ENCODE data around the gene C1orf21. TPM values are rescaled to one million over a fixed set of nuclear protein-coding genes. Genes with fewer than 3 reads are reported as not detected.

Gene C1orf21
- total RNA-seq, 1 experiment from 2014 or later: 7.5 TPM

DNA sequence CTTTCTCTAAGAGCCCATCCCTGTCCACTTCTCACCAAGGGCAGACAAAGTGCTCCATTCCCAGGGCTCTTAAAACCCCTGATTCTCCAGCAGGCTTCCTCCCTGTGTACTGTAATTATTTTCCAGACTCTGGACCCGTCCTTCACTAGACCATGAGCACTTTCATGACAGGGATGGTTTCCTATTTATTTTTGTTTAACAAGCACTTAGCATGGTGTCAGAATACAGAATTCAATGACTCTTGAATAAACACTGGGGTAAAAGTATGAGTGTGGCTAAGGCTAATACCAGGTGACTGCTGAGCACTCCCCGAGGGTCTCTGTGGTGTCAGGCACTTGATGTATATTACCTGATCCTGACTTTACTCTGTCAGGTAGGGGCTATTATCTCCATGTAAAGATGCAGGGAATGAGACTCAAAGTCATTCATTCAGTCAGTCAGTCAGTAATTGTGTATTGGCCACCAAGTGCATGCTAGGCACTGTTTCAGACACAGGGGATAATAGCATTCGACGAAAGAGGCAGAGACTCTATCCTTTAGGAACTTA lies 47.2 kb downstream of the C1orf21 start:
- H3K27ac ChIP-seq: no peak overlapping the region
- H3K4me1 ChIP-seq: no peaks in the 10 kb centered on the region
- no peaks in the 10 kb centered on the region for H3K9me3 ChIP-seq (replicated peaks)
- H3K4me3 ChIP-seq: no peak overlapping the region
- no peaks in the 10 kb centered on the region for H3K36me3 ChIP-seq
- H3K27me3 ChIP-seq: no peaks in the 10 kb centered on the region
- no peak for DNase-seq

DNA sequence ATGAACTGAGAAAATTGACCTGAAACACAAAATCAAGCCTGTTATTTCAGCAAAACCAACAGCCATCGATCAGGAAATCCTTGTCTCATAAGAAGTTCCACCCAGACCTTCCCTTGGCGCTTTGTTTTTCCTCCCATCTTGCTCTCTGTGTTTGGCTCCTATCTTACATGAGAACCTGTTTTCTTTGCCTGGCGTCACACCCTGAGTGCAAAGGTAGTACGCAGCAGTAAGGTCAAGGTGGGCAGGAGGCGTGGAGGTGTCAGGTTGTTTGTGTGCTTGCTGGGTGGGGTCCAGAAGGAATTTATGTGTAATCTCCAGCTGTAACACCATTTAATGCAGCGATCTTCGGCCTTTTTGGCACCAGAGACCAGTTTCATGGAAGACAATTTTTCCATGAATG lies 50.5 kb downstream of the C1orf21 start:
- H3K27ac ChIP-seq: no peak overlapping the region
- no peaks in the 10 kb centered on the region for H3K9me3 ChIP-seq (replicated peaks)
- H3K36me3 ChIP-seq: no peaks in the 10 kb centered on the region
- DNase-seq: no peak
- no peak overlapping the region for H3K4me3 ChIP-seq
- no peaks in the 10 kb centered on the region for H3K27me3 ChIP-seq
- H3K4me1 ChIP-seq: no peaks in the 10 kb centered on the region

DNA sequence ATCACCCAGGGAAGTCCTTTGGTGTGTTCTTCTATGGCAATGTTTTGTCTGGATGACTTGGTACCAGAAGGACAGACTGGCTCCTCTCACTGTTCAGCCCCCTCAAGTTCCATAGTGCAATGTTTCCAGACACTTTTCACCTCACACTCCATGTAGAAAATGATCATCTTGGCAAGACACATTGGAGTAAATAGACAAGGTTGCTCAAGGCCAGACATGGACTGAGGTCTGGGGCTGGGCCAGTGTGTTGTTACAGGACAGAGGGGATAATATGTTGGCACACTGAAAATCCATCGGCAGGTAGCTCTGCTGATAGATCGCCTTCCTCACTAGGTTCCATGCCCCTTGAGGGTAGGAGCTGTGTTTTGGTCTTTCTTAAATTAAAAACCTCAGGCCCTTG lies 51.5 kb downstream of the C1orf21 start:
- Histone ChIP-seq H3K4me1 (no peaks in the 10 kb centered on the region), H3K4me3 (no peak overlapping the region), H3K36me3 (no peaks in the 10 kb centered on the region), H3K27me3 (no peaks in the 10 kb centered on the region), H3K9me3 (replicated peaks) (no peaks in the 10 kb centered on the region), H3K27ac (no peak overlapping the region)
- DNase-seq: no peak

DNA sequence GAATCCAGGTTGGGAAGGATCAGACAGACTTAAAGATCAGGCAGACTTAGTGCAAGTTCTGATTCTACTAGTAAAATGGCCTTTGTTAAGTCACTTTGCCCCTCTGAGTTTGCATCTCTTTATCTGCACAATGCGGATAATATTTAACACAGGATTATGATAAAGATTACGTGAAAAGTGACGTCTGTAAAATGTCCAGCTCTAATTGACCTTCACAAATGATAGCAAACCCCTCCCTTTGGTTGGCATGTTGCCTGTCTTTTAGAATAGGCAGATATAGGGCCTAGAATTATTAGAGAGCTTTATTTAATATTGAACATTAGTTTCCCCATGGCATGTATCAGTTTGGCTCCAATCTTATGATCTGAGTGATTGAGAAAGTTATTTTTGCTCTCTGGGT lies 55.4 kb downstream of the C1orf21 start:
- no peaks in the 10 kb centered on the region for H3K27me3 ChIP-seq
- no peak for DNase-seq
- H3K4me1 ChIP-seq: no peaks in the 10 kb centered on the region
- H3K9me3 ChIP-seq (replicated peaks): no peaks in the 10 kb centered on the region
- no peak overlapping the region for H3K4me3 ChIP-seq
- no peaks in the 10 kb centered on the region for H3K36me3 ChIP-seq
- H3K27ac ChIP-seq: no peak overlapping the region

DNA sequence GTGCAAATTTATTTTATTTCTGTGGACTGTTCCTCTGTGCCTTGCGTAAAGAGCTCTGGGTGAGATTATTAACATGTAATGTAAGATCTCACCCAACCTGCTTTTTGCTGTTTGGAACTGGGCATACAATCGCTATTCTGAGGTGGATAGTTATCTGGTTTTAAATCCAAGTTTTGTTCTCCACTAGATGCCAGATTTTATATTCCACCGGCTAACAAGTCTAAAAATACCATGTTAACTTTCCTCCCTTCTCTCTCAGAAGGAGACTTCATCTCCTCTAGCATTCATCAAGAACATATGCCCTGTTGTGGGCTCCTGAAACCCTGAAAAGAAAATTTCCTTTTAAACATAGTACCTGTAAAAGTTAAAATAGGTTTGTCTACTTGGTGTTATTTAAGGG lies 56.4 kb downstream of the C1orf21 start:
- no peaks in the 10 kb centered on the region for H3K36me3 ChIP-seq
- no peaks in the 10 kb centered on the region for H3K4me1 ChIP-seq
- no peak for DNase-seq
- H3K27ac ChIP-seq: no peak overlapping the region
- H3K9me3 ChIP-seq (replicated peaks): no peaks in the 10 kb centered on the region
- no peaks in the 10 kb centered on the region for H3K27me3 ChIP-seq
- no peak overlapping the region for H3K4me3 ChIP-seq

DNA sequence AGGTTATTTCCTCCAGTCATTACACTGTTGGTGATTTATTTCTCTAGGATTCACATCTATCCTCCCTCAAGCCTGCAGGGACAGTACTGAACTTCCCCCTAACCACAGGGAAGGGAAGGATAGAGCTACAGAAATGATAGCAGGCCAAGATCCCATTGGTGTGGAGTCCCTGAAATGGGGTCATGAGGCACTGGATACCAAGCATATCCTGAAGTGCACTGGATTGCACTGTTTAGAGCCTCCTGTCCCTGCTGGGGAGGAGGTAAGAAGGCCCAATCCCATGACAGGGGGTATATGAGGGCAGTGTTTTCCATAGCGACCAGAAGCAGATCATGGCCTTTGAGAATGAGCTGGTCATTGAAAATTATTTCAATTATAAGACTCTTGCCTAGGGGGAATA lies 56.8 kb downstream of the C1orf21 start:
- no peaks in the 10 kb centered on the region for H3K9me3 ChIP-seq (replicated peaks)
- H3K27ac ChIP-seq: no peak overlapping the region
- no peak for DNase-seq
- no peaks in the 10 kb centered on the region for H3K36me3 ChIP-seq
- no peak overlapping the region for H3K4me3 ChIP-seq
- H3K4me1 ChIP-seq: no peaks in the 10 kb centered on the region
- H3K27me3 ChIP-seq: no peaks in the 10 kb centered on the region

DNA sequence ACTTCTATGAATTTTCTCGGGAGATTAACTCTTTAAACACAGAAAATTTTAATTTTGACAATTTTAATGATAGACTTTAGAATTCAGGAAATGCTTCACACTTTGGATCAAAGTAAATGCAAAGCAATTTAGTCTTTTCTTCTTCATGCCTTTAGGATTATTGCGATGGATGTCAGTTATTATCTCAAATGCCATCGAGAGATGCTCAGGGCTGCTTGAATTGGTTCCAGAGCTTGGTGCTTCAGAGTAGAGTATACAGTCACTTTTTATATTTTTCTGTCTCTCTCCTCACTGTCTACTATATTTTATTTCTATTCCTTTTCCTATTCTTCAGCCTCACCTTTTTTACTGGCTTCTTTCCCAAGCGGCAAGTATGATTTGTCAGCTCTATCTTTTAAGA lies 59.2 kb downstream of the C1orf21 start:
- no peak for DNase-seq
- Histone ChIP-seq H3K27me3 (no peaks in the 10 kb centered on the region), H3K36me3 (no peaks in the 10 kb centered on the region), H3K27ac (no peak overlapping the region), H3K9me3 (replicated peaks) (no peaks in the 10 kb centered on the region), H3K4me1 (no peaks in the 10 kb centered on the region), H3K4me3 (no peak overlapping the region)

DNA sequence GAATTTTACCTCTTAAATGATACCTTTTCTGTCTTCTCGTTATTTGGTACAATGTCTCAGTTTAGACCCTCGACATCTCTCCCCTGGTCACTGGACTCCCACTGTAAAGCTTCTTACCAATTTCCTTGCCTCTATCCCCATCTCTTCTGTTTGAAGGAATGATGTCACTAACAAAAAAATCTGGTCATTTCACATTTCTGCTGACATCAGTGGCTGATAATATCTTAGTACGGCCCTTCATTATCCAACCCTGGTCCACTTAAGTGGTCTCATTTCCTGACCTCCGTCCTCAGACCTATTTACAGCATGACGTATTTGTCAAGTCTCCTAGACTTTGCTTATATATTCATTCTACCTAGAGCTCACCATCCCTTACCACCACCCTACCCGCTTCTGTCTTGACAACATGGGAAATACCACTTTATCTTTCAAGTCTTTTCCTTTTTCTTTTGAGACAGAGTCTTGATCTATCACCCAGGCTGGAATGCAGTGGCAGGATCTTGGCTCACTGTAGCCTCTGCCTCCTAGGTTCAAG lies 60.9 kb downstream of the C1orf21 start:
- DNase-seq: no peak
- H3K27me3 ChIP-seq: no peaks in the 10 kb centered on the region
- no peak overlapping the region for H3K4me3 ChIP-seq
- H3K4me1 ChIP-seq: no peaks in the 10 kb centered on the region
- no peak overlapping the region for H3K27ac ChIP-seq
- H3K36me3 ChIP-seq: no peaks in the 10 kb centered on the region
- H3K9me3 ChIP-seq (replicated peaks): no peaks in the 10 kb centered on the region

DNA sequence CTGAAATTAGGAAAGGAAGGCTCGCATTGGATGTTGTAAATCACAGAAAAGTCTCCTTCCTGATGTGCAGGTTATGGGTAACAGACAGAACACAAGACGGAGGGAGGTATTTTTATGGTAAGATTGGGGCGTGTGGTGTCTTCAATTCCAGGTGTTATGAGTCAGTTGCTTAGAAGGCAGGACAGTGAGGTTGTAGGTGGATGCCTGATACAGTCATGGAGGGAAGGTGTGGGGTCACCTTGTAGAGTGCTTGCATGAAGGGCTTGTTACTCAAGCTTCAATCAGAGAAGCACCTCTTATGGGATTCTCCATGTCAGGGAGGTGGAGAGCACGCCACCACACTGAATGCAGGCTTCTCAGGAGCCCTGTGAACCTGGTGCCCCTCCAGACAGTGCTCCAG lies 63.1 kb downstream of the C1orf21 start:
- DNase-seq: no peak
- Histone ChIP-seq H3K36me3 (no peaks in the 10 kb centered on the region), H3K27me3 (no peaks in the 10 kb centered on the region), H3K27ac (no peak overlapping the region), H3K4me3 (no peak overlapping the region), H3K4me1 (no peaks in the 10 kb centered on the region), H3K9me3 (replicated peaks) (no peaks in the 10 kb centered on the region)

DNA sequence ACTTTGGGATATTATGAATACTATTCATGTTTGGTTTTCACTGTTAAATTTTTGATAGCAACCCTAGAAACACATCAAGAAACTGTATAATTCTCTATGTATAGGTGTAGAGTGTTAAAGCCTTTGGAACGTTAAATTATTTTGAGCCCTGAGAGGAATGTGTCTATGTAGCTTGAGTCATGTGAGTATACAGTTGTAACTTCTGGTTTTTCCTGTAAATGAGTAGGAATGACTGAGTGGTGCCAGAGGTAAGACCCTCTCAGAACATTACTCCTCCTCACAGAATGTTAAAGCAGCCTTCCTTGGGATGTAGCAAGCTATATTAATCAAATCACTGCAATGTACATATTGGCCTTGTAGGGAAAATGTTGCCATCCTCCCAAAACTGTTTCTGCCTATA lies 69.0 kb downstream of the C1orf21 start:
- Histone ChIP-seq H3K4me3 (no peak overlapping the region), H3K36me3 (no peaks in the 10 kb centered on the region), H3K27ac (no peak overlapping the region), H3K27me3 (no peaks in the 10 kb centered on the region), H3K4me1 (no peaks in the 10 kb centered on the region), H3K9me3 (replicated peaks) (no peaks in the 10 kb centered on the region)
- no peak for DNase-seq

DNA sequence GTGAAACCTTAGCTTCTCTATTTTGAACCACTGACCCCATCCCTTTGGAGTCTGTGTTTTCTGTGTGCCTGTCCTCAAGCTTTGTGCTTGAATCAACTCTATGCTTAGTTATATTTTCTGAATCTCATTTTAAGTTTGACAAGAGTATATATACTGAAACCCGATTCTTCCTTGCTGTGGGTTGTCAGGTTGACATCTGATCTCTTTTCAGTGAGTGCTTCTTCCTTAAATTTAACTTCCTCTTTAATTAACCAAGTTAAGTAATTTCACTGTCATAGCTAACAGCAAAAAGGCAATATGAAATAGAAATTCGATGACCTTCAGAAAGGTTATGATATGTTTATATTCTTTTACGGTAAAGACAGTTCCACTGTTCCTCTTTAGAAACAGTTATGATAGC lies 69.4 kb downstream of the C1orf21 start:
- Histone ChIP-seq H3K9me3 (replicated peaks) (no peaks in the 10 kb centered on the region), H3K36me3 (no peaks in the 10 kb centered on the region), H3K27me3 (no peaks in the 10 kb centered on the region), H3K4me1 (no peaks in the 10 kb centered on the region), H3K27ac (no peak overlapping the region), H3K4me3 (no peak overlapping the region)
- DNase-seq: no peak

DNA sequence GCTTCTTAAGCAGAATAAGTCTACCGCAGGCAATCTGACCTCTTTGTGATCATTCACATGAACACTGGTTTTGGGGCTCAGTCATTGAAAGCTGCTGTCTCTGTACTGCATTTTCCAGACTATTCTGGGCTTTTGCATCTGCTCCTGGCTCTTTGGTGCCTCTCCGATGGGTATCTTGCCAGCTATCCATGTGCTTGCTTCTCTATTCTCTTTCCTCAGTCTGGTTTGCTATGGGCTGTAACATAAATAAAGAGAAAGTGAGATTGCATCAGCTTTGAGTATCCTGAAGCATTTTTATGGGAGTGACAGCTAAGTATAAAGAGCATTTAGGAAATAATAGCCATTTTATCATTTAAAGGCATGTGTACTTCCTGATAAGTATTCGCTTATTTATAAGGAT lies 70.7 kb downstream of the C1orf21 start:
- Histone ChIP-seq H3K27ac (no peak overlapping the region), H3K27me3 (no peaks in the 10 kb centered on the region), H3K36me3 (no peaks in the 10 kb centered on the region), H3K4me1 (no peaks in the 10 kb centered on the region), H3K4me3 (no peak overlapping the region), H3K9me3 (replicated peaks) (no peaks in the 10 kb centered on the region)
- no peak for DNase-seq

DNA sequence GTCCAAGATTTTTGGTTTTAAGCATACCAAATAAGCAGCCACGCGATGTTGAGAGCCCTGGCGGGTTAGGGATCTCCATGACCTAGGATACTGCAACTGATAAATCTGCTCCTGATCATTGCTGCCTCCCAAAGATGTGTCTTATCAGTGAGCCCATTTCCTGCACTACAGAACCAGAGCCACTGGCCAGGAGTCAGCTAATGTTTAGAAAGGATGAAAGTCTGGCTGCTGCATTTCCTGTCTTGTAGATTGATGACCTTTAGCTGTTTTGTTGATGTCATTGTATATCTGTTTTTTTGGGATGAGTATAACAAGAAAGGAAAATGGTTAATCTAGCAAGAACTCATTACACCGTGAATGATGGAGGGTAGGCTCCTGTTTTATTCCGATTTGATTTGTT lies 74.5 kb downstream of the C1orf21 start:
- no peak overlapping the region for H3K4me3 ChIP-seq
- H3K36me3 ChIP-seq: no peaks in the 10 kb centered on the region
- H3K9me3 ChIP-seq (replicated peaks): no peaks in the 10 kb centered on the region
- no peaks in the 10 kb centered on the region for H3K4me1 ChIP-seq
- no peak overlapping the region for H3K27ac ChIP-seq
- no peak for DNase-seq
- H3K27me3 ChIP-seq: no peaks in the 10 kb centered on the region

DNA sequence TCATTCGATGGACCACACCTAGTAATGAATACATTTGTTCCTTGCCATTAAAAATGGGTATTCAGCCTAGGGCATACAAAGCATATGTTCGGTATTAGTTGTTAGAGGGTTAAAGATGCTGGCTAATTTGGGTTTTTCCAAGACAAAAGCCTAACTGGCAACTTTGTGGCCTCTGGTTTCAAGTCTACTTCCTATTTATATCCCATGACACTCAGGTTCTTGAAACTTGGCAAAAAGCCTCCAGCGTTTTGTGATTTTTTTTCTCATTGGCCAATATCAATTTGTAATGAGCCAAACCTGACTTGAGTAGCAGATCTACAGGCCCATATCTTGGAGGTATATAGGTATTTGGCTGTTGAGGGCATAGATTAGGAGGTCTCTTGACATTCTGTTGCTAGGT lies 75.3 kb downstream of the C1orf21 start:
- no peaks in the 10 kb centered on the region for H3K36me3 ChIP-seq
- no peak overlapping the region for H3K27ac ChIP-seq
- no peak overlapping the region for H3K4me3 ChIP-seq
- no peak for DNase-seq
- no peaks in the 10 kb centered on the region for H3K9me3 ChIP-seq (replicated peaks)
- no peaks in the 10 kb centered on the region for H3K27me3 ChIP-seq
- no peaks in the 10 kb centered on the region for H3K4me1 ChIP-seq

DNA sequence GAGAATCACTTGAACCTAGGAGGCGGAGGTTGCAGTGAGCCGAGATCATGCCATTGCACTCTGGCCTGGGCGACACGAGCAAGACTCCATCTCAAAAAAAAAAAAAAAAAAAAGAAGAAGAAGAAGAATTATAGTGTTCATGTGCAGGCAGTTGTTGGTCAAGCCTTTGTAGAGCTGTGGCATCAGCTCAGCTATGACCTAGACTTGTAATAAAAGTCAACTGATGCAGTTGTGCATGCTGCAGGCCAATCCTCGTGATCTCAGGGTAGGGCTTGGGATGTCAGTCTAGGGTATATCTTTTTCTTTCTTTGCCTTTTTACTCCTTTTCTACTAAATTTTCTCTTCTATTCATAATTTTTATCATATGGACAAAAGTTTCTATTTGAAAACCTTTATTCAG lies 76.2 kb downstream of the C1orf21 start:
- no peak overlapping the region for H3K4me3 ChIP-seq
- no peaks in the 10 kb centered on the region for H3K36me3 ChIP-seq
- H3K27ac ChIP-seq: no peak overlapping the region
- no peaks in the 10 kb centered on the region for H3K27me3 ChIP-seq
- no peaks in the 10 kb centered on the region for H3K4me1 ChIP-seq
- no peaks in the 10 kb centered on the region for H3K9me3 ChIP-seq (replicated peaks)
- DNase-seq: no peak

DNA sequence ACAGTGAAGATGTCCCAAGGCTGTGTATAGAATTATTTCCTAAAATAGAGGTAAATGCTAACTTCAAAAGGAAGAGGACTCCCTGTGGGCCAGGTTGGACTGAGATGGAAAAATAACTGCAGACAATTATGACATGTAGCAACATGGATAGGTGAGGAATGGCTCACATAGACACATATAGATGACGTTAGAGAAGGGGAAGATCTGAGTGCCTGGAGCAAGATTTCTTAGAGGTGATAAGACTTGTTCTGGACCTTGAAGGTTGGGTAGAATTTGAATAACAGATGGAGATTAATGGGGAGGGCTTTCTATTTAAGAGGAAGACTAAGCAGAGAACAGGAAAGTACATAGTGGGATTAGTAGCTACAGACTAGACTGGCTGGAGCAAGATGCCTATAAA lies 76.9 kb downstream of the C1orf21 start:
- Histone ChIP-seq H3K36me3 (no peaks in the 10 kb centered on the region), H3K9me3 (replicated peaks) (no peaks in the 10 kb centered on the region), H3K27me3 (no peaks in the 10 kb centered on the region), H3K4me3 (no peak overlapping the region), H3K4me1 (no peaks in the 10 kb centered on the region), H3K27ac (no peak overlapping the region)
- no peak for DNase-seq

Data from SJCRH30 (cell line).